GM12878 (cell line): ENCODE measurements around the gene VAV2. TPM values are rescaled to one million over a fixed set of nuclear protein-coding genes. Genes with fewer than 3 reads are reported as not detected.

Experiments used
- ATAC-seq: fragments of 200-7000 bp; cut with Tn5 transposase; 3 replicates; pipeline ENCODE4 v1.9.1; 2020; ENCODE audit warnings: mild to moderate bottlenecking, moderate library complexity
- BruUV-seq: library from RNA; stranded (reverse); fragments of 400-500 nt; replicated peaks from 2 replicates; lab custom pipeline; 2021; lab: Mats Ljungman, UMichigan
- CTCF ChIA-PET: fragments of 300-600 bp; sonication (Branson Sonifier 250); formaldehyde crosslinking; extraction: SDS; loops from one replicate; lab custom pipeline; 2021; ENCODE audit warnings: inconsistent platforms; lab: Yijun Ruan, JAX
- POLR2A ChIA-PET: fragments of 350-600 bp; formaldehyde crosslinking; extraction: SDS; loops from one replicate; lab custom pipeline; 2021; ENCODE audit warnings: inconsistent platforms; lab: Charles Lee
- RAD21 ChIA-PET: fragments of 300-600 bp; sonication (Branson Sonifier 250); formaldehyde crosslinking; loops from one replicate; lab custom pipeline; 2023; ENCODE audit warnings: antibody characterized with exemption; ENCODE audit not compliant: unreplicated experiment; lab: Charles Lee
- SMC1A ChIA-PET: fragments of 300-600 bp; sonication (Branson Sonifier 250); formaldehyde crosslinking; loops from one replicate; lab custom pipeline; 2023; ENCODE audit not compliant: unreplicated experiment, uncharacterized antibody; lab: Charles Lee
- DNase-seq: peaks from one replicate; pipeline ENCODE4 v3.0.0-alpha.2; 2011; ENCODE audit warnings: low read depth, low spot score
- FAIRE-seq: peaks from 3 replicates; lab custom pipeline; 2011; peaks lifted over from hg19 to GRCh38; lab: Jason Lieb, UNC
- H2AFZ ChIP-seq: 2 replicates; pipeline ENCODE4 v1.6.0; 2011; ENCODE audit warnings: low read depth, low read length, control low read depth; ENCODE audit not compliant: control insufficient read depth
- H3K27ac ChIP-seq: 2 replicates; pipeline ENCODE4 v1.5.1; 2011; ENCODE audit warnings: control low read depth; ENCODE audit not compliant: control insufficient read depth, insufficient read depth
- H3K27me3 ChIP-seq, 2 experiments: replicated peaks in 1 of 2; 2 replicates each; pipeline versions ENCODE4 v1.6.0 to v1.6.1; 2011; ENCODE audit warnings: low read length in 1 of 2; ENCODE audit not compliant: control insufficient read depth in 2 of 2, insufficient read depth in 2 of 2
- H3K36me3 ChIP-seq, 2 experiments: 2 replicates each; pipeline ENCODE4 v1.5.1; 2011; ENCODE audit warnings: low read length in 1 of 2; ENCODE audit not compliant: control insufficient read depth in 2 of 2, insufficient read depth in 2 of 2
- H3K4me1 ChIP-seq: 2 replicates; pipeline ENCODE4 v1.6.1; 2011; ENCODE audit warnings: mild to moderate bottlenecking, low read length, moderate library complexity, mixed read lengths; ENCODE audit not compliant: control insufficient read depth, insufficient read depth
- H3K4me2 ChIP-seq: 2 replicates; pipeline ENCODE4 v1.6.0; 2011; ENCODE audit warnings: control low read depth; ENCODE audit not compliant: control insufficient read depth, insufficient read depth
- H3K4me3 ChIP-seq: fragments of 200-600 bp; sonication (generic); 2 replicates; pipeline ENCODE4 v1.5.1; 2016
- H3K79me2 ChIP-seq: 2 replicates; pipeline ENCODE4 v1.6.0; 2011; ENCODE audit warnings: low read length; ENCODE audit not compliant: control insufficient read depth, insufficient read depth
- H3K9ac ChIP-seq: 2 replicates; pipeline ENCODE4 v1.8.0; 2011; ENCODE audit warnings: low read length, control low read depth, mixed read lengths; ENCODE audit not compliant: control insufficient read depth, insufficient read depth
- H3K9me3 ChIP-seq: replicated peaks from 3 replicates; pipeline ENCODE4 v1.5.1; 2011; ENCODE audit warnings: mild to moderate bottlenecking, low read length; ENCODE audit not compliant: control insufficient read depth, insufficient read depth
- H4K20me1 ChIP-seq: 2 replicates; pipeline ENCODE4 v1.6.0; 2011; ENCODE audit not compliant: control insufficient read depth, insufficient read depth
- ETV6 ChIP-seq, 2 experiments: fragments of 450-650 bp in 1 of 2; IDR thresholded peaks in 1 of 2; conservative IDR thresholded peaks in 1 of 2; 2 replicates each; pipeline ENCODE4 v1.6.1; 2014; ENCODE audit warnings: antibody characterized with exemption in 1 of 2, borderline replicate concordance in 1 of 2, low read depth in 1 of 2, mild to moderate bottlenecking in 1 of 2, moderate library complexity in 1 of 2
- POLR2AphosphoS5 ChIP-seq: IDR thresholded peaks from 2 replicates; pipeline ENCODE4 v1.6.1; 2011; ENCODE audit warnings: mild to moderate bottlenecking, low read length, inconsistent platforms
- SUPT20H ChIP-seq: IDR thresholded peaks from 2 replicates; pipeline ENCODE4 v1.6.1; 2011; ENCODE audit warnings: low read depth, mild to moderate bottlenecking, low read length, moderate library complexity, borderline replicate concordance; ENCODE audit not compliant: control insufficient read depth
- TCF12 ChIP-seq: IDR thresholded peaks from 2 replicates; pipeline ENCODE4 v1.6.1; 2011; ENCODE audit warnings: low read depth, mild to moderate bottlenecking, low read length
- WGBS: methylation state at CpG from one replicate; pipeline ENCODE4 v1.1.6; 2016; ENCODE audit warnings: low lambda C conversion rate; ENCODE audit not compliant: insufficient replicate concordance, insufficient coverage; ENCODE audit errors: missing lambda C conversion rate; 5-methylcytosine and 5-hydroxymethylcytosine counted together
- in situ Hi-C: fragments of 300-500 bp; cut with MboI; formaldehyde crosslinking; loops from 9 replicates; pipeline ENCODE4 v1.14.3; 2018; ENCODE audit warnings: mixed read lengths
- intact Hi-C: fragments of 100-400 bp; cut with micrococcal nuclease; formaldehyde crosslinking; loops from one replicate; pipeline ENCODE4 v1.14.2; 2022; ENCODE audit not compliant: unreplicated experiment
- polyA plus RNA-seq, 11 experiments: library from polyadenylated mRNA; depleted of rRNA in 4 of 11; unstranded in 6 of 11; stranded (reverse) in 5 of 11; fragments of >200 nt; fragmentation: Nextera tagmentation in 4 of 11; fragmentation: Illumina TruSeq in 1 of 11; extraction: Ambion mirVana in 4 of 11; extraction: Trizol in 1 of 11; gene quantifications; 1 replicate in 1 of 11; 2 replicates in 10 of 11; pipeline versions ENCODE4 v1.2.1 to v1.2.3, GENCODE V29; 2011 to 2016; ENCODE audit warnings: inconsistent platforms in 2 of 11, missing spikeins in 2 of 11, low read depth in 1 of 11
- total RNA-seq, 4 experiments: library from RNA; depleted of rRNA in 3 of 4; stranded (reverse); fragments of >200 nt in 3 of 4; fragmentation: Illumina TruSeq in 1 of 4; extraction: Trizol in 1 of 4; gene quantifications; 2 replicates each; pipeline versions ENCODE4 v1.2.1 to v1.2.3, GENCODE V29; 2013 to 2021
- TF ChIP-seq, protein P1 (sequence below): IDR thresholded peaks from 2 replicates; pipeline ENCODE4 v1.6.1; 2011; ENCODE audit warnings: mild to moderate bottlenecking, low read depth, low read length, moderate library complexity; ENCODE audit not compliant: insufficient replicate concordance

The VAV2 gene
- total and polyA plus RNA-seq, 10 of the 15 experiments (the other 5 are each of a cell fraction or from before 2014, with no cell fraction given) = 0.13 to 43.9 (median 16.9) TPM

DNA sequence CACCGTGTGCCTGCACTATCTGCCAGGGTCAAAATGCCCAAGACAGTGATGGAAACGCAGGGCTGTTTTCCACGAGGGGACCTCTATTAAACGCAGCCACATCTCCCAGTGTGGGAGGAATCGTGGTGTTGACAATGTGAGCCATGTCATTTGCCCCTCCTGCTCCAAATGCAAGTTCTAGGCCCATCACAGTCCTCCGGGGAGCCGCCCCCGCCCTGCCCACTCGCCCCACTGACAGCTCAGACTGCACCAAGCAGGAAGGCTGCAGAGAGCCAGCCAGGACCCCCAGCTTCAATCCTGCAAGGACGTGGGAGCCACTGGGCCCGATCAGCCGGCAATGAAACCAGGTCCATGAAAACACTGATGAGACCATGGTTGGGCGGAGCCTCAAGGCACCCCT lies 85.9 kb downstream of the VAV2 start:
- WGBS = 81% methylated on average over 13 of the region's 13 CpGs
- Histone ChIP-seq H3K27me3 (no peaks in the 10 kb centered on the region), H3K9me3 (no peaks in the 10 kb centered on the region; the same call in 2 of the 3 replicates), H3K27ac (no peak overlapping the region), H3K9ac (no peak overlapping the region), H3K4me1 (peaks cover 24% of the 10 kb centered on the region), H4K20me1 (no peaks in the 10 kb centered on the region), H3K4me2 (no peak overlapping the region), H3K4me3 (no peak overlapping the region), H3K79me2 (peaks cover 45% of the 10 kb centered on the region), H3K36me3 (peaks cover 0 to 5% of the 10 kb centered on the region in 2 experiments; a peak in 3 of 4 replicates), H2AFZ (no peak overlapping the region)
- ATAC-seq = no peak
- ChIA-PET RAD21 (interaction anchor here (1.1 to 1.7 kb wide), 2 partner anchors 38 to 87 kb away, joined by 6 to 7 read pairs; no protein-coding TSS in a partner anchor), CTCF (interaction anchor here (1.3 to 1.5 kb wide), 3 partner anchors 38 to 87 kb away, joined by 4 to 6 read pairs (median 5); no protein-coding TSS in a partner anchor), SMC1A (interaction anchor here (3.8 kb wide), 1 partner anchor 39 kb away, joined by 33 read pairs; no protein-coding TSS in a partner anchor), POLR2A (interaction anchor here (1.1 to 3.2 kb wide), 2 partner anchors 39 to 49 kb away, joined by 3 to 35 read pairs; no protein-coding TSS in a partner anchor)
- in situ Hi-C loops = no loop called here
- no peak for DNase-seq
- no peak for TF ChIP-seq ETV6 (conservative IDR thresholded peaks at IDR 0.05 in 1 of 2, IDR thresholded peaks at IDR 0.05 in 1 of 2; ENCODE audit: borderline replicate concordance in 1 of 2, low read depth in 1 of 2)
- no peak for TF ChIP-seq SUPT20H
- TF ChIP-seq, protein P1, sequence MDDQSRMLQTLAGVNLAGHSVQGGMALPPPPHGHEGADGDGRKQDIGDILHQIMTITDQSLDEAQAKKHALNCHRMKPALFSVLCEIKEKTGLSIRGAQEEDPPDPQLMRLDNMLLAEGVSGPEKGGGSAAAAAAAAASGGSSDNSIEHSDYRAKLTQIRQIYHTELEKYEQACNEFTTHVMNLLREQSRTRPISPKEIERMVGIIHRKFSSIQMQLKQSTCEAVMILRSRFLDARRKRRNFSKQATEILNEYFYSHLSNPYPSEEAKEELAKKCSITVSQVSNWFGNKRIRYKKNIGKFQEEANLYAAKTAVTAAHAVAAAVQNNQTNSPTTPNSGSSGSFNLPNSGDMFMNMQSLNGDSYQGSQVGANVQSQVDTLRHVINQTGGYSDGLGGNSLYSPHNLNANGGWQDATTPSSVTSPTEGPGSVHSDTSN = no peak
- TF ChIP-seq TCF12 = no peak
- TF ChIP-seq POLR2AphosphoS5 = no peak
- intact Hi-C loops = loop anchor here (1.0 kb wide), 1 partner anchor 38 kb away; no protein-coding TSS in a partner anchor
- no peak for FAIRE-seq
- BruUV-seq = no TSS peak
